ENCODE data around the gene IZUMO1. TPM values are rescaled to one million over a fixed set of nuclear protein-coding genes. Genes with fewer than 3 reads are reported as not detected.

The IZUMO1 gene
- total and polyA plus RNA-seq, 2 of the 13 experiments (the other 11 are each of a cell fraction or from before 2014, with no cell fraction given) = 0.07 to 0.22 TPM

DNA sequence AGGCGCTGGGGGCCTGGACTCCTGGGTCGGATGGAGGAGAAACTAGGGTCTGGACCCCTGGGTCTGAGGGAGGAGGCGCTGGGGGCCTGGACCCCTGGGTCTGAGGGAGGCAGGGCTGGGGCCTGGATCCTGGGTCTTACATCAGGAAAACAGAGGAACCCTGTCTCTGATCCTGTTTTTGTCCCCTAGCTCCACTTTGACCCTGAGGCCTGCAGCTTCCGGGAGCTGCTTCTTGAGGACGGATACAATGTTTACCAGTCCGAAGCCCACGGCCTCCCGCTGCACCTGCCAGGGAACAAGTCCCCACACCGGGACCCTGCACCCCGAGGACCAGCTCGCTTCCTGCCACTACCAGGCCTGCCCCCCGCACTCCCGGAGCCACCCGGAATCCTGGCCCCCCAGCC, 11.0 kb upstream of the IZUMO1 start (continued):
- TF ChIP-seq, protein P1, sequence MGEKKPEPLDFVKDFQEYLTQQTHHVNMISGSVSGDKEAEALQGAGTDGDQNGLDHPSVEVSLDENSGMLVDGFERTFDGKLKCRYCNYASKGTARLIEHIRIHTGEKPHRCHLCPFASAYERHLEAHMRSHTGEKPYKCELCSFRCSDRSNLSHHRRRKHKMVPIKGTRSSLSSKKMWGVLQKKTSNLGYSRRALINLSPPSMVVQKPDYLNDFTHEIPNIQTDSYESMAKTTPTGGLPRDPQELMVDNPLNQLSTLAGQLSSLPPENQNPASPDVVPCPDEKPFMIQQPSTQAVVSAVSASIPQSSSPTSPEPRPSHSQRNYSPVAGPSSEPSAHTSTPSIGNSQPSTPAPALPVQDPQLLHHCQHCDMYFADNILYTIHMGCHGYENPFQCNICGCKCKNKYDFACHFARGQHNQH (CRISPR knock-in tag; IDR thresholded peaks at IDR 0.05) = 0 out of 2 replicates have a peak, but pooled peaks have one; percentile 20
- peak; percentile 37; the same call in 1 of the 2 replicates for TF ChIP-seq KDM6A (CRISPR knock-in tag; IDR thresholded peaks at IDR 0.05; ENCODE audit: low read depth)
- TF ChIP-seq, protein P2, sequence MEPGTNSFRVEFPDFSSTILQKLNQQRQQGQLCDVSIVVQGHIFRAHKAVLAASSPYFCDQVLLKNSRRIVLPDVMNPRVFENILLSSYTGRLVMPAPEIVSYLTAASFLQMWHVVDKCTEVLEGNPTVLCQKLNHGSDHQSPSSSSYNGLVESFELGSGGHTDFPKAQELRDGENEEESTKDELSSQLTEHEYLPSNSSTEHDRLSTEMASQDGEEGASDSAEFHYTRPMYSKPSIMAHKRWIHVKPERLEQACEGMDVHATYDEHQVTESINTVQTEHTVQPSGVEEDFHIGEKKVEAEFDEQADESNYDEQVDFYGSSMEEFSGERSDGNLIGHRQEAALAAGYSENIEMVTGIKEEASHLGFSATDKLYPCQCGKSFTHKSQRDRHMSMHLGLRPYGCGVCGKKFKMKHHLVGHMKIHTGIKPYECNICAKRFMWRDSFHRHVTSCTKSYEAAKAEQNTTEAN (CRISPR knock-in tag; conservative IDR thresholded peaks at IDR 0.05) = 0 out of 2 replicates have a peak, but pooled peaks have one; percentile 55
- peak; percentile 55; the same call in 1 of the 2 replicates for TF ChIP-seq MTA1 (CRISPR knock-in tag; IDR thresholded peaks at IDR 0.05; ENCODE audit: borderline replicate concordance)
- TF ChIP-seq AGO2 (optimal IDR thresholded peaks at IDR 0.05; ENCODE audit: low read depth, low read length) = no peak
- no peak for TF ChIP-seq GATA4 (IDR thresholded peaks at IDR 0.05; ENCODE audit: borderline replicate concordance, low read depth)
- TF ChIP-seq ZNF768 (CRISPR knock-in tag; IDR thresholded peaks at IDR 0.05) = peak; percentile 62; the same call in 1 of the 2 replicates
- peak; percentile 61; the same call in 1 of the 2 replicates for TF ChIP-seq DPF2 (CRISPR knock-in tag; IDR thresholded peaks at IDR 0.05; ENCODE audit: borderline replicate concordance, low read depth)
- no peak for TF ChIP-seq NFE2L1 (CRISPR knock-in tag; IDR thresholded peaks at IDR 0.05; ENCODE audit: borderline replicate concordance)
- no peak for TF ChIP-seq FOXP1 (IDR thresholded peaks at IDR 0.05)
- 0 out of 2 replicates have a peak, but pooled peaks have one; percentile 12 for TF ChIP-seq FOXP1 (CRISPR knock-in tag; IDR thresholded peaks at IDR 0.05)
- TF ChIP-seq FOXO1 (CRISPR knock-in tag; IDR thresholded peaks at IDR 0.05) = peak; percentile 79; the same call in 1 of the 2 replicates
- peak; percentile 77; the same call in 1 of the 2 replicates for TF ChIP-seq ZNF543 (CRISPR knock-in tag; IDR thresholded peaks at IDR 0.05)
- peak; percentile 55; the same call in 1 of the 2 replicates for TF ChIP-seq NR2C2 (CRISPR knock-in tag; IDR thresholded peaks at IDR 0.05; ENCODE audit: borderline replicate concordance)
- no peak for TF ChIP-seq ZNF510 (CRISPR knock-in tag; IDR thresholded peaks at IDR 0.05; ENCODE audit: low read depth)
- peak; percentile 54 for TF ChIP-seq FOXA3 (CRISPR knock-in tag; IDR thresholded peaks at IDR 0.05)
- TF ChIP-seq PCBP1 (IDR thresholded peaks at IDR 0.05; ENCODE audit: borderline replicate concordance, low read depth, low read length) = no peak
- TF ChIP-seq, protein P3, sequence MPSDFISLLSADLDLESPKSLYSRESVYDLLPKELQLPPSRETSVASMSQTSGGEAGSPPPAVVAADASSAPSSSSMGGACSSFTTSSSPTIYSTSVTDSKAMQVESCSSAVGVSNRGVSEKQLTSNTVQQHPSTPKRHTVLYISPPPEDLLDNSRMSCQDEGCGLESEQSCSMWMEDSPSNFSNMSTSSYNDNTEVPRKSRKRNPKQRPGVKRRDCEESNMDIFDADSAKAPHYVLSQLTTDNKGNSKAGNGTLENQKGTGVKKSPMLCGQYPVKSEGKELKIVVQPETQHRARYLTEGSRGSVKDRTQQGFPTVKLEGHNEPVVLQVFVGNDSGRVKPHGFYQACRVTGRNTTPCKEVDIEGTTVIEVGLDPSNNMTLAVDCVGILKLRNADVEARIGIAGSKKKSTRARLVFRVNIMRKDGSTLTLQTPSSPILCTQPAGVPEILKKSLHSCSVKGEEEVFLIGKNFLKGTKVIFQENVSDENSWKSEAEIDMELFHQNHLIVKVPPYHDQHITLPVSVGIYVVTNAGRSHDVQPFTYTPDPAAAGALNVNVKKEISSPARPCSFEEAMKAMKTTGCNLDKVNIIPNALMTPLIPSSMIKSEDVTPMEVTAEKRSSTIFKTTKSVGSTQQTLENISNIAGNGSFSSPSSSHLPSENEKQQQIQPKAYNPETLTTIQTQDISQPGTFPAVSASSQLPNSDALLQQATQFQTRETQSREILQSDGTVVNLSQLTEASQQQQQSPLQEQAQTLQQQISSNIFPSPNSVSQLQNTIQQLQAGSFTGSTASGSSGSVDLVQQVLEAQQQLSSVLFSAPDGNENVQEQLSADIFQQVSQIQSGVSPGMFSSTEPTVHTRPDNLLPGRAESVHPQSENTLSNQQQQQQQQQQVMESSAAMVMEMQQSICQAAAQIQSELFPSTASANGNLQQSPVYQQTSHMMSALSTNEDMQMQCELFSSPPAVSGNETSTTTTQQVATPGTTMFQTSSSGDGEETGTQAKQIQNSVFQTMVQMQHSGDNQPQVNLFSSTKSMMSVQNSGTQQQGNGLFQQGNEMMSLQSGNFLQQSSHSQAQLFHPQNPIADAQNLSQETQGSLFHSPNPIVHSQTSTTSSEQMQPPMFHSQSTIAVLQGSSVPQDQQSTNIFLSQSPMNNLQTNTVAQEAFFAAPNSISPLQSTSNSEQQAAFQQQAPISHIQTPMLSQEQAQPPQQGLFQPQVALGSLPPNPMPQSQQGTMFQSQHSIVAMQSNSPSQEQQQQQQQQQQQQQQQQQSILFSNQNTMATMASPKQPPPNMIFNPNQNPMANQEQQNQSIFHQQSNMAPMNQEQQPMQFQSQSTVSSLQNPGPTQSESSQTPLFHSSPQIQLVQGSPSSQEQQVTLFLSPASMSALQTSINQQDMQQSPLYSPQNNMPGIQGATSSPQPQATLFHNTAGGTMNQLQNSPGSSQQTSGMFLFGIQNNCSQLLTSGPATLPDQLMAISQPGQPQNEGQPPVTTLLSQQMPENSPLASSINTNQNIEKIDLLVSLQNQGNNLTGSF (CRISPR knock-in tag; IDR thresholded peaks at IDR 0.05) = no peak
- no peak for TF ChIP-seq SMARCC2 (IDR thresholded peaks at IDR 0.05)
- TF ChIP-seq ZNF496 (CRISPR knock-in tag; IDR thresholded peaks at IDR 0.05; ENCODE audit: insufficient replicate concordance) = no peak
- TF ChIP-seq, protein P4, sequence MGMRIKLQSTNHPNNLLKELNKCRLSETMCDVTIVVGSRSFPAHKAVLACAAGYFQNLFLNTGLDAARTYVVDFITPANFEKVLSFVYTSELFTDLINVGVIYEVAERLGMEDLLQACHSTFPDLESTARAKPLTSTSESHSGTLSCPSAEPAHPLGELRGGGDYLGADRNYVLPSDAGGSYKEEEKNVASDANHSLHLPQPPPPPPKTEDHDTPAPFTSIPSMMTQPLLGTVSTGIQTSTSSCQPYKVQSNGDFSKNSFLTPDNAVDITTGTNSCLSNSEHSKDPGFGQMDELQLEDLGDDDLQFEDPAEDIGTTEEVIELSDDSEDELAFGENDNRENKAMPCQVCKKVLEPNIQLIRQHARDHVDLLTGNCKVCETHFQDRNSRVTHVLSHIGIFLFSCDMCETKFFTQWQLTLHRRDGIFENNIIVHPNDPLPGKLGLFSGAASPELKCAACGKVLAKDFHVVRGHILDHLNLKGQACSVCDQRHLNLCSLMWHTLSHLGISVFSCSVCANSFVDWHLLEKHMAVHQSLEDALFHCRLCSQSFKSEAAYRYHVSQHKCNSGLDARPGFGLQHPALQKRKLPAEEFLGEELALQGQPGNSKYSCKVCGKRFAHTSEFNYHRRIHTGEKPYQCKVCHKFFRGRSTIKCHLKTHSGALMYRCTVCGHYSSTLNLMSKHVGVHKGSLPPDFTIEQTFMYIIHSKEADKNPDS (CRISPR knock-in tag; IDR thresholded peaks at IDR 0.05) = no peak
- no peak for TF ChIP-seq ARNT (IDR thresholded peaks at IDR 0.05)
- TF ChIP-seq CEBPG (CRISPR knock-in tag; IDR thresholded peaks at IDR 0.05) = peak; percentile 10; the same call in 1 of the 2 replicates

Data from HepG2 (cell line).